ENCODE data around the gene MEDAG. TPM values are rescaled to one million over a fixed set of nuclear protein-coding genes. Genes with fewer than 3 reads are reported as not detected.

Gene MEDAG
- total RNA-seq, 1 donor from 2014 or later = 7.5 TPM

DNA sequence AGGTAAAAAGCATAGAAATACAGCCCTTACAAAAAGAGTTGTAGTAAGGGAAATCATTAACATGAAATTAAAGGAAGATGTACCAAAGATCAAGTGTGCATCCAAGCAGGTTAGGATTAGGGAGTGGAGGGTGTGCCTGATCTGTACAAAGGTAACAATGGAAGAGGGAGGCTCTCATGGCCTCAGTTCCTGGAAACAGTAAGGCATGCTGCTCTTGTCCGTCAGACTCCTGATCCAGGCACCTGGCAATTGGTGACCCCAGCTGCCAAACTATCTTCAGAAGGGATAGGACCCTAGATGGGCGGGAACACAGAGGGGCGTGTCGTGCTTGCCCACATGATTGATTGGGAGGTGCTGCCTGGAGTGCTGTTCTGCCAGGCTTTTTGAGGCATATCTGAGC, 30.9 kb downstream of the MEDAG start:
- no peak overlapping the region for H3K4me3 Mint-ChIP-seq
- TF ChIP-seq, protein P1, sequence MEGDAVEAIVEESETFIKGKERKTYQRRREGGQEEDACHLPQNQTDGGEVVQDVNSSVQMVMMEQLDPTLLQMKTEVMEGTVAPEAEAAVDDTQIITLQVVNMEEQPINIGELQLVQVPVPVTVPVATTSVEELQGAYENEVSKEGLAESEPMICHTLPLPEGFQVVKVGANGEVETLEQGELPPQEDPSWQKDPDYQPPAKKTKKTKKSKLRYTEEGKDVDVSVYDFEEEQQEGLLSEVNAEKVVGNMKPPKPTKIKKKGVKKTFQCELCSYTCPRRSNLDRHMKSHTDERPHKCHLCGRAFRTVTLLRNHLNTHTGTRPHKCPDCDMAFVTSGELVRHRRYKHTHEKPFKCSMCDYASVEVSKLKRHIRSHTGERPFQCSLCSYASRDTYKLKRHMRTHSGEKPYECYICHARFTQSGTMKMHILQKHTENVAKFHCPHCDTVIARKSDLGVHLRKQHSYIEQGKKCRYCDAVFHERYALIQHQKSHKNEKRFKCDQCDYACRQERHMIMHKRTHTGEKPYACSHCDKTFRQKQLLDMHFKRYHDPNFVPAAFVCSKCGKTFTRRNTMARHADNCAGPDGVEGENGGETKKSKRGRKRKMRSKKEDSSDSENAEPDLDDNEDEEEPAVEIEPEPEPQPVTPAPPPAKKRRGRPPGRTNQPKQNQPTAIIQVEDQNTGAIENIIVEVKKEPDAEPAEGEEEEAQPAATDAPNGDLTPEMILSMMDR (IDR thresholded peaks at IDR 0.05; ENCODE audit: unreplicated experiment) = no peak
- H3K4me1 Mint-ChIP-seq = peaks cover 19% of the 10 kb centered on the region

DNA sequence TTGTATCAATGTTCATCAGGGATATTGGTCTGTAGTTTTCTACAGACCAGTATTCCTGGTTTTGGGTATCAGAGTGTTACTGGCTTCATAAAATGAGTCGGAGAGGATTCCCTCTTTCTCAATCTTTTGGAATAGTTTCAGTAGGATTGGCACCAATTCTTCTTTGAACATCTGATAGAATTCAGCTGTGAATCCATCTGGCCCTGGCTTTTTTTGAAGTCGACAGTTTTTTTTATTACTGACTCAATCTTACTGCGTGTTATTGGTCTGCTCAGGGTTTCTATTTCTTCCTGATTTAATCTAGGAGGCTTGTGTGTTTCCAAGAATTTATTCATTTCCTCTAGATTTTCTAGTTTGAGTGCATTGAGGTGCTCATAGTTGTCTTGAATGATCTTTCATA, 37.8 kb downstream of the MEDAG start:
- DNase-seq (ENCODE audit: low spot score in 2 of 2, unreplicated experiment in 2 of 2) = no peak
- no peaks in the 10 kb centered on the region for H3K4me1 Mint-ChIP-seq
- TF ChIP-seq, protein P1 (IDR thresholded peaks at IDR 0.05; ENCODE audit: unreplicated experiment) = no peak
- peaks cover 47% of the 10 kb centered on the region for H3K9me3 Mint-ChIP-seq
- H3K27ac Mint-ChIP-seq = no peak overlapping the region
- peaks cover 8% of the 10 kb centered on the region for H3K36me3 Mint-ChIP-seq
- no peak overlapping the region for H3K4me3 Mint-ChIP-seq
- H3K27me3 Mint-ChIP-seq (ENCODE audit: low read depth) = no peaks in the 10 kb centered on the region

More for the DNA sequence above, 30.9 kb downstream of the MEDAG start:
- DNase-seq (ENCODE audit: low spot score in 2 of 2, unreplicated experiment in 2 of 2) = no peak
- Mint-ChIP-seq H3K9me3 (peaks cover 4% of the 10 kb centered on the region), H3K27me3 (ENCODE audit: low read depth) (peaks cover 3% of the 10 kb centered on the region), H3K27ac (no peak overlapping the region), H3K36me3 (no peaks in the 10 kb centered on the region)

DNA sequence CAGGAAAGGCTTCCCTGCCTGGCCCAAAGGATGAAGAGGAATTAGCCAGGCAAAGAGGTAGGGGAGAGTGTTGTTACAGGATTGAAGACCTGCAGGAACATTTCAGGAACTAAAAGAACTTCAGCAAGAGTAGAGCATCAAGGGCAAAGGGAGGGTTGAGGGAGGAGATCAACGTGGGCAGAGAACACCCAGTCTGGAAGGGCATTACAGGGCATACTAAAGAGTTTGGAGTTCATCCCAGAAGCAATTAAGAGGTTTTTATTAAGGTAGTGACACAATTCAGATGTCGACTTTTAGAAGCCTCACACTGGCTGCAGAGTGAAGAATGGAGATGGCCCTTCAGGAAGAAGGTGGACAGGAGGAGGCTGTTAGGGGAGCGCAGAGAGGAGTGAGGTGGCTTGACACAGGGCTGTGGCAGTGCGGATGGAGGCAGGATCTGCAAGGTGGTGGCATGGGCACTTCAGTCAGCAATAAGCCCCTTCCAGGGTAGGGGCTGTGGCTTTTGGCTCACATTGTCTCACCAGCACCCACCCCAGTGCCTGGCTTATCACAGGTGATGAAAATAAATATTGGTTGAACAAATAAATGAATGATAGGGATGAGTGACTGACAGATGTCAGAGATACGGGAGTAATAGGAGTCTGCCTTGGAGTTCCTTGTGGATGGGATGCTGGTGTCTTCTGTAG, 51.3 kb downstream of the MEDAG start:
- no peaks in the 10 kb centered on the region for H3K27me3 Mint-ChIP-seq (ENCODE audit: low read depth)
- no peak for DNase-seq (ENCODE audit: low spot score in 2 of 2, unreplicated experiment in 2 of 2)
- H3K4me3 Mint-ChIP-seq = no peak overlapping the region
- peaks cover 4% of the 10 kb centered on the region for H3K36me3 Mint-ChIP-seq
- H3K4me1 Mint-ChIP-seq = no peaks in the 10 kb centered on the region
- peaks cover 29% of the 10 kb centered on the region for H3K9me3 Mint-ChIP-seq
- no peak overlapping the region for H3K27ac Mint-ChIP-seq
- TF ChIP-seq, protein P1 (IDR thresholded peaks at IDR 0.05; ENCODE audit: unreplicated experiment) = no peak

DNA sequence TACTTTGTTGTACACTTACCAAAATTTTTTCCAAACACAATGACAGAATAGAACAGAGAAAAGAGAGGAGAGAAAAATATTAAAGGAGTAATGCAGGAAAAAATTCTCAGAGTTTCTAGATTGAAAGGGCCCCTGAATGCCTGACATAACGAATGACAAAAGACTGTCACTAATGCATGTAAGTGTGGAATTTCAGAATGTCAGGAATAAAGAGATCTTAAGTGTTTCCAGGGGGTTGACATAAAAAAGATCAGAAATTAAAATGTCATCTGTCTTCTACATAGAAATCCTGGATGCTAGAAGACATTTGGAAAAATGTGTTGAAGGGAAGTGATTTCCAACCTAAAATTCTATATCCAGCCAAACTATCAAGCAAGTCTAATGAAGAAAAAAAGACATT, 53.6 kb downstream of the MEDAG start:
- no peak for DNase-seq (ENCODE audit: low spot score in 2 of 2, unreplicated experiment in 2 of 2)
- peaks cover 29% of the 10 kb centered on the region for H3K9me3 Mint-ChIP-seq
- TF ChIP-seq, protein P1 (IDR thresholded peaks at IDR 0.05; ENCODE audit: unreplicated experiment) = no peak

DNA sequence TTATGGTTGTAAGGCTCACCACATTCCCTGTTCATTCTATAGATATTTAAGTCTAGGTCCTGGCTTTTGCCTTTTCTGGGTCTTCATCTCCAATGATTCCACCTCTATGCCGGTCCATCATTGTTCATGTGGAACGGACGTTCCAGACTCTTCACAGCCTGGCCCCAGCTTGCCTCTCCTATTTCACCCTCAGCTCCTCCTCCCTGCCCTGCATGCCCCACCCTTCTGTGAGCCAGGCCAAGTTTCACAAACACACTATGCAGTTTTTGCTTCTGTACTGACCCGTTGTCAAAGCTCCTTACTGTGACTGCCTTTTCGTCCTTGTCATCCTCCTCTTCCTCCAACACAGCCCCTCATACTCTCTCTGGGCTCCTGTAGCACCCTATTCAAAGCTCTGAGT, 57.7 kb downstream of the MEDAG start:
- peaks cover 18% of the 10 kb centered on the region for H3K4me1 Mint-ChIP-seq
- H3K27me3 Mint-ChIP-seq (ENCODE audit: low read depth) = no peaks in the 10 kb centered on the region
- no peak for DNase-seq (ENCODE audit: low spot score in 2 of 2, unreplicated experiment in 2 of 2)
- TF ChIP-seq, protein P1 (IDR thresholded peaks at IDR 0.05; ENCODE audit: unreplicated experiment) = no peak
- peak overlapping the region; percentile 7 for H3K27ac Mint-ChIP-seq
- no peak overlapping the region for H3K4me3 Mint-ChIP-seq
- H3K36me3 Mint-ChIP-seq = peaks cover 4% of the 10 kb centered on the region
- H3K9me3 Mint-ChIP-seq = peaks cover 29% of the 10 kb centered on the region

More for the DNA sequence above, 53.6 kb downstream of the MEDAG start:
- Mint-ChIP-seq H3K36me3 (peaks cover 4% of the 10 kb centered on the region), H3K4me3 (no peak overlapping the region), H3K27ac (no peak overlapping the region), H3K27me3 (ENCODE audit: low read depth) (no peaks in the 10 kb centered on the region), H3K4me1 (peaks cover 7% of the 10 kb centered on the region)
